Esophagus squamous epithelium (tissue), 4 donors: ENCODE measurements around the gene NR2C2AP.

Experiments used
- POLR2A ChIP-seq, 4 donors: fragments of 450-650 bp; IDR thresholded peaks; one replicate each; pipeline ENCODE4 v1.6.1; 2017; ENCODE audit warnings: antibody characterized with exemption in 4 of 4, mild to moderate bottlenecking in 4 of 4, moderate library complexity in 3 of 4
- TF ChIP-seq, protein P1 (sequence below), 6 experiments: fragments of 450-650 bp in 4 of 6; fragments of 200-600 bp in 2 of 6; sonication (generic) in 2 of 6; IDR thresholded peaks; one replicate each; pipeline ENCODE4 v1.5.1; 2016 to 2019; ENCODE audit warnings: antibody characterized with exemption in 6 of 6, mild to moderate bottlenecking in 4 of 6, moderate library complexity in 4 of 6

DNA sequence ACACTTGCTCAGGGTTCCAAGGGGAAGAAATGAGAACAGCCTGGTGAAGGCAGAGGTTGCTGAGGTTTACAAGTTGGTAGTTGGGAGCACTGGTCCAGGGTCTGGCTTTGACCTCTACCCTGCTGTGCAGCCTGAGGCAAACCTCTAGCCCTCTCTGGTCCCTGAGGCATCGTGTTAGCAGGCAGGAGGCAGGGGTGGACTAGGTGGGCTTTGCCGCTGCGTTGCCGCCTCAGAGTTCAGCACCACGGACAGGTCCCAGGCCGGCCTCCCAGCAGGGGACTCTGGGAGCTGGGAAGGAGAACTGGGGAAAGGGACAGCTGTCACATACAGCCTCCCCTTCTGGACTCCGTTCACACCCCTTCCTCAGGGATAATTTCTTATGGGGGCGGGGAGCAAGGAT is 11.7 kb upstream of the NR2C2AP start:
- TF ChIP-seq, protein P1, sequence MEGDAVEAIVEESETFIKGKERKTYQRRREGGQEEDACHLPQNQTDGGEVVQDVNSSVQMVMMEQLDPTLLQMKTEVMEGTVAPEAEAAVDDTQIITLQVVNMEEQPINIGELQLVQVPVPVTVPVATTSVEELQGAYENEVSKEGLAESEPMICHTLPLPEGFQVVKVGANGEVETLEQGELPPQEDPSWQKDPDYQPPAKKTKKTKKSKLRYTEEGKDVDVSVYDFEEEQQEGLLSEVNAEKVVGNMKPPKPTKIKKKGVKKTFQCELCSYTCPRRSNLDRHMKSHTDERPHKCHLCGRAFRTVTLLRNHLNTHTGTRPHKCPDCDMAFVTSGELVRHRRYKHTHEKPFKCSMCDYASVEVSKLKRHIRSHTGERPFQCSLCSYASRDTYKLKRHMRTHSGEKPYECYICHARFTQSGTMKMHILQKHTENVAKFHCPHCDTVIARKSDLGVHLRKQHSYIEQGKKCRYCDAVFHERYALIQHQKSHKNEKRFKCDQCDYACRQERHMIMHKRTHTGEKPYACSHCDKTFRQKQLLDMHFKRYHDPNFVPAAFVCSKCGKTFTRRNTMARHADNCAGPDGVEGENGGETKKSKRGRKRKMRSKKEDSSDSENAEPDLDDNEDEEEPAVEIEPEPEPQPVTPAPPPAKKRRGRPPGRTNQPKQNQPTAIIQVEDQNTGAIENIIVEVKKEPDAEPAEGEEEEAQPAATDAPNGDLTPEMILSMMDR (IDR thresholded peaks at IDR 0.05): no peak
- TF ChIP-seq POLR2A (IDR thresholded peaks at IDR 0.05): no peak
